GM19372 (cell line): ENCODE measurements around the gene ENTREP1.

Source experiments
- ATAC-seq: cut with Tn5 transposase; IDR thresholded peaks from one replicate; pipeline ENCODE4 v1.9.1; 2021; ENCODE audit warnings: mild to moderate bottlenecking, low read depth, moderate library complexity; ENCODE audit not compliant: unreplicated experiment

ENTREP1 gene

GRCh38 chr9:69319324-69320025, 5.5 kb upstream of the ENTREP1 start:
- ATAC-seq = no peak

DNA sequence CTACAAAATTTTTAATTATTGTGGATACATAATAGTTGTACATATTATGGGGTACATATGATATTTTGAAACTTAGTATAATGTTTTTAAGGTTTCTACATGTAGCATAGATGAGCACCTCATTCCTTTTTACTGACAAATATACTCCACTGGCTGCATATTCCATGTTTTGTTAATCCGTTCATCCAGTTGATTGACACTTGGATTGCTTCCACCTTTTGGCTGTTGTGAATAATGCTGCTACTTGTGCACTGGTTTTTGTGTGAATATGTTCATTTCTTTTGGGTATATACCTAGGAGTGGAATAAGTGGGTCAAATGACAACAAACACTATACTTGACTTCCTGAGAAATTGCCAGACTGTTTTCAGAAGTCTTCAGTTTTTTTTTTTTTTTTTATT, 2.8 kb upstream of the ENTREP1 start:
- no peak for ATAC-seq

GRCh38 chr9:69323861-69324260, 1.2 kb upstream of the ENTREP1 start:
- ATAC-seq = no peak

DNA sequence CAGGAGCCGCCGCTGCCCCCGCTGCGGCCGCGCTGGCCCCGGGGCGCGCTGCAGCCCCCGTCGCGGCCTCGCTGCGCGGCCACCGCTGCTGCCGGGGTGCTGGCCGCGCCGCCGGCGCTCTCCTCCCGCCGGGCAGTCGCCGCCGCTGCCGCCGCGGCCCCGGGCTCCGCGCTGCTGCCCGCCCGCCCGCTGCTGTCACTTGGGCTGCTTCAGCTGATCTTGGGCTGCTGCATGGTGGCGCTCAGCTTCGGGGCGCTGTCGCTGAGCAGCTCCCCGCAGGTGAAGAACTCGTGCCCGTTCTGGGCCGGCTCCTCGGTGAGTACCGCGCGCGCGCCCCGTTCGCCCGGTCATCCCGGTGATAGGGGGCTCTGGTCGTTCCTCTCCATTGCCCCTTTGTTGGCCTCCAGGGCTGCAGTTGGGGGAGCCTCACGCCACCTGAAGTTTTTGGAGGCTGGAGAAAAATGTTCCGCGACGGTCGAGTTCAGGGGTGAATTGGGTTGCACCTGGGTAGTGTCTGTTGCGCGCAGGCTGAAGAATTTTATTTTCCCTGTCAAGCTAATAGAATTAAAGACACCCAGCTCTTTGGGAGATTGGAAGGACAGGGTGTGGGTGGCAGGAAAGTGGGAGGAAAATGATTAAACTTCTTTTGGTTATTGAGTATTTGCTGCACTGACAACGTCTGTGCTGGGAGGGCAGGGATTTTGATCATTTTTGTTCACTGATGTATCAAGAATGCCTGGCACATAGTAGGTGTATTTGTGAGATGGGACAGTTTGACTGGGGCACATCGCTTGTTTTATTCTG, 596 bp downstream of the ENTREP1 start:
- ATAC-seq = no peak

DNA sequence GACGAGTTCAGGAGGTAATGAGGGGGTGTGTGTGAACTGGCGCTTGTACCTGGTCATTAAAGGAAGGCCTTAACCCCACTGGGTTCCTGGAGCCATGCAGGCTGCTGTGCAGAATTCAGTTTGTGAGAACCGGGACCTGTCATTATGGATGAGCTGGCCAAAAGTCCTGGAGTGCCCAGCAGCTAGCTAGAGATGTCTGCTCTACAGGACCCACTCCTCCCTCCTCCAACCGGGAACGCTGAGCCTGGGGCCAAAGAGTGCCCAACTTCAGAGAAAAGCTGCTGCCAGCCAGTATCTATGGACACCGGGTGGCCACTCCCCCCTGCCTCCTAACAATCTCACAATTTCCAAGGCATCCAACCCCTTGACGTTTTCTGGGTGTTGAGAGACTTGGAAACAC, 1.2 kb downstream of the ENTREP1 start:
- ATAC-seq = no peak

- no peak for ATAC-seq
Observed at GRCh38 chr9:69330580-69330979, 5.6 kb downstream of the ENTREP1 start.

- no peak for ATAC-seq
Observed at GRCh38 chr9:69331444-69331843, 6.4 kb downstream of the ENTREP1 start.

- ATAC-seq = no peak
Observed at GRCh38 chr9:69332067-69332685, 7.2 kb downstream of the ENTREP1 start.

- no peak for ATAC-seq
Observed at GRCh38 chr9:69333716-69334115, 8.7 kb downstream of the ENTREP1 start.

- ATAC-seq = no peak
Observed at GRCh38 chr9:69334317-69334716, 9.3 kb downstream of the ENTREP1 start.

DNA sequence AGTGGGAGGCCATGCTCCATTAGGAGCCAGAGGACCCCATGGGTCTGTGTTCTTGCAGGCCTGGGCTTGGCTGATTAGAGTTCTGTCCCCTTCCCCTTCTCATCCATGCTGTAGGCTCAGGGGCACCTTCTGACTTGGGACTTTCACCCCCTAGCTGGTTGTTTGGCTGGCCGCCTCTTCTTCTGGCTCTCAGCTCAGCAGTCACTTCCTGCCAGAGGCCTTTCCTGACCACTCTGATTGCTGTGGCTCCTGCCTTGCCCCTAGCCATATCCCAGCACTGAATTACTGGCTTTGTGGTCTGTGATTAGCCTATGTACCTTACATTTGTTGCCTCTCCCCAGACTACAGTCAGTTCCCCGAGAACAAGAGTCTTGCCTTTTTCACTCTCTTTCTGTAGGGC, 14.6 kb downstream of the ENTREP1 start:
- ATAC-seq = no peak

DNA sequence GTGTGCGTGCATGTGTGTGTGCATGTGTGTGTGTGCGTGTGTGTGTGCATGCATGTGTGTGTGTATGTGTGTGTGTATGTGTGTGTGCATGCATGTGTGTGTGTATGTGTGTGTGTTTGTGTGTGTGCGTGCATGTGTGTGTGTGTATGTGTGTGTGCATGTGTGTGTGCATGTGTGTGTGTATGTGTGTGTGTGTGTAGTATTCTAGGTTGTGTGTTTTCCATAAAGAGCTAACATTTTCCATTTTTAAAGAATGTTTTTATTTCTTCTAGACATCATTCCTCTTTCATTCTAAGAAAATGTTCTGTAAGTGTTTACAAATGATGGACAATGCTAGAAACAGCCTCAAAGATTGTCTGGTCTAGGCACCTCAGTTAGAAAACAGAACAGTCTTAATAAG, 15.6 kb downstream of the ENTREP1 start:
- ATAC-seq = no peak

- ATAC-seq = no peak
Observed at GRCh38 chr9:69342769-69343168, 17.8 kb downstream of the ENTREP1 start.

DNA sequence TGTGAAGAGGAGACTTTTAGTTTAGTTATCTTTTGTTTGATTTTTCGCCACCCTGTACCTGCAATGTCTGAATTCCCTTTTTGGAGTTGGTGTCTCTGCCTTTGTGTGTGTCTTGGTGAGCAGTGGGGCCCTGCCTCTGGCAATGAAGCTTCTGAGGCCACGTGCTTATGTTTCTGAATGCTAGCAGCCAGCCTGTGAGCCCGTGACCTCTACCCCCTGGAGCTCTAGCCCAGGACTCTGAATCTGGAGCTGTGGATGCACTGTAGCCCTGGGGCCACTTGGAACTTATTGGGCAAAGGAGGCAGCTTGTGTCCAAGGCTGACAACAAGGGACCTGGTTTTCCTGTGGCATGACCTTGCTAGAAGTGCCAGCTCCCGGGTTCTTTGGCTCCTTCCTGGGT, 19.4 kb downstream of the ENTREP1 start:
- no peak for ATAC-seq

DNA sequence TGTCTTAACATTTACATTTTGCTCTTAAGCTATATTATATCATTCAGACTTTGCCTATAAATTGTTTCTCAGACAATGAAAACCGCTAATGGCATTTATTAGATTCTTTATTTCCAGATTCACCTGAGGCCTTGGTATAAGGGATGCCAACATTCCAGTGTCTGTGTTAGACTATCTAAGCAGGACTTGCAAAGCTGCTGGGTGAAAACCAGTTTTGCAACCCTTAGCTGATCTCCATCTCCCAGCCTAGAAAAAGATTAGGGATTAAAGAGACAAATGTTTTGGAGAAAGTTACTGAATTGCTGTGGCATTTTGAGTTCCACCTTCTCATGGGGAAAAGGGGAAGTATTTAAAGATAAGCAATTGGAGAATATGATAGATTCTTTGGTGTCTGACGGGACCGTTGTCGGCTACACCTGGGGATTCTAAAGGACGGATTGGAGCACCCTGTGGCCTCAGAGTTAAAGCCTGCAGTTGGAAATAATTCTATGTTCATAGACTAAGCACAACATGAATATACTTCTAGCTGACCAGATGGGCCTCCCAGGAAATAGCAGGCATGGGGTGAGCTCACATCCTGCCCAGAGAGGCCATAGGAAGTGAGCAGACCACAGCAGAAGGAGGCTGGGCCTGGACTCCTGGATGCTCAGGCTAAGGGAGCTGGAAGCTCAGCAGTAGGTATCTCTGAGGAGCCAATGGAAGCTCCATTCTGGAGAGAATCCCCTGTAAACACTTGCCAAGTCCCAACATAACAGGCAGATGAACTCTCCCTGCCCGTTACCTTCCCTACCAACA, 21.8 kb downstream of the ENTREP1 start:
- ATAC-seq = no peak

DNA sequence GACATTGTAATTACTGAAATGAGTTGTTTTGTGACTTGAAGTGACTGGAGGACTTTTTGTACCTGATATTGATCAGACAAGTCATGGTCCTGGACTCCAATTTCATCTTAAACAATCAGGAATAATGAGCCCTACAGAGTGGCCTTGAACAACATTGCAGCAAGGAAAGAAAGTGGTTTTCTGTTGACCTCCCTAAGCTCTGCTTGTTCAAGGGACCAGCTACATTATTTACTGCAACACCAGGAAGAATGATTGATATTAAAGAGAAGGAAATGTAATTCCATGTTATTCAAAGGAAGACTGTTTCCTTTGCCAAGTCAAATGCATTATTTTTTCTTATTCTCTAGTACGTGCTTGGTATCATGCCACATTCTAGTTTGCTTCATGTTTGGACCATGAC, 22.6 kb downstream of the ENTREP1 start:
- no peak for ATAC-seq

GRCh38 chr9:69351227-69351626, 26.2 kb downstream of the ENTREP1 start:
- ATAC-seq = no peak

- ATAC-seq = no peak
Observed at GRCh38 chr9:69355232-69355631, 30.2 kb downstream of the ENTREP1 start.

DNA sequence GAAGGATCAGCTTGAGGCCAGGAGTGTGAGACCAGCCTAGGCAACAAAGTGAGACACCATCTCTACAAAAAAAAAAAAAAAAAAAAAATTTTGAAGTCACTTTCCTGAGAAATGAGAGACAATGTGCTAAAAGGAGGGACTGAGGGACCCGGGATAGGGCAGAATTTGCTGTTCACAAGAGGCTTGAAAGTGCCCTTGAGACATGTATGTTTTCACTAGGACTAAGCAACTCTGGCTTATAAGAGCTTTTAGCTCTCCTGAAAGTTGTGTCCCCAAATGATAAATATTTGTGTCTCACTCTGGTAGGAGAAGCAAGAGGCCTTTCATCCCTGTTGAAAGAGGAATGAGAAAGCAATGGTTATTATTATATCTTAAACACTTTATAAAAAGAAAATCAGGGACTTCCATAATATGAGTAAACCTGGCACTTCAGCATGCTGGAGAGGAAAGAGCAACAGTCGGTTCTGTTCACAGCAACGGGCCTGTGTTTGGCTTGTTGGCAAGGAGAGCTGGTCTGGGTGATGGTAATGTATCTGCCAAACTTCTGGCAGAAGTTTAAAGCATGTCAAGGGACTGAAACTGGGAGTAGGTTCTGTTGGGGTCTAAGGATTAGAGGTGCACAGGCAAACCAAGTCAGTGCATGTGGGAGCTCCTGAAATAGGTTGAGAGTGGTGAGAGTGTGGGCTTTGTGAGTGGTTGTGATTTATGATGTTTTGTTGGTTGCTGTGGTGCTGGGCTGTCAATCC, 32.2 kb downstream of the ENTREP1 start:
- ATAC-seq = no peak

DNA sequence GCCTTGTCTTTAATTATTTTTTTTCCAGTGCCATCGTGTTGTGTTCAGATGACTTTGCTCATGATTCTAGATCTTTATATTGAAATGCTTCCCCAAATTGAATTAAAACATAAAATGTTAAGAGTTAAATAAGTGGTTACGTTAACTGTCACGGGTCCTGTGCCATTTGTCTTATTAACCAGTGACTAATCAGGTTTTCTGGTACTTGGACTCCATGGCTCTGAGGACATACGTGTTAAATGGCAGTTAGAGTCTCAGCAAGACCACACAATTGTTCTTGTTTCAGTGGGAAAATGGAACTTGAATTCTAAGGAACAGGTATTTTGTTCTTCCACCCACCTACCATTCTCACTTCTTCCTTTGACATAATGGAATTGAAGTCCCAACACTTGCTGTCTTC, 32.8 kb downstream of the ENTREP1 start:
- ATAC-seq = no peak
